Thoracic aorta (tissue), 2 donors: ENCODE results near the gene NTRK2. TPM values are rescaled to one million over a fixed set of nuclear protein-coding genes. Genes with fewer than 3 reads are reported as not detected.

Experiments used
- ATAC-seq: fragments of 150-250 bp; one replicate; pipeline ENCODE4 v1.8.0; 2017; ENCODE audit warnings: low read depth; ENCODE audit not compliant: insufficient number of reproducible peaks, low FRiP score
- DNase-seq: peaks from one replicate; pipeline ENCODE4 v3.0.0-alpha.2; 2020; ENCODE audit warnings: low spot score
- H3K27ac ChIP-seq, 2 donors: fragments of 200-600 bp; sonication (generic); 1 replicate in 1 of 2; 2 replicates in 1 of 2; pipeline ENCODE4 v1.5.1; 2016; ENCODE audit warnings: mild to moderate bottlenecking in 2 of 2, moderate library complexity in 2 of 2
- H3K27me3 ChIP-seq: fragments of 200-600 bp; sonication (generic); replicated peaks from 2 replicates; pipeline ENCODE4 v1.6.0; 2016; ENCODE audit warnings: mild to moderate bottlenecking; ENCODE audit not compliant: insufficient read depth
- H3K36me3 ChIP-seq: fragments of 200-600 bp; sonication (generic); one replicate; pipeline ENCODE4 v1.5.1; 2016
- H3K4me1 ChIP-seq, 2 donors: fragments of 200-600 bp; sonication (generic); 1 replicate in 1 of 2; 2 replicates in 1 of 2; pipeline versions ENCODE4 v1.5.1 to v1.6.0; 2016; ENCODE audit warnings: low read depth in 2 of 2, mild to moderate bottlenecking in 1 of 2; ENCODE audit not compliant: control insufficient read depth in 1 of 2
- H3K4me3 ChIP-seq: fragments of 200-600 bp; sonication (generic); 2 replicates; pipeline ENCODE4 v1.5.1; 2016; ENCODE audit warnings: mild to moderate bottlenecking
- H3K9me3 ChIP-seq: fragments of 200-600 bp; sonication (generic); 2 replicates; pipeline ENCODE4 v1.5.1; 2016
- total RNA-seq, 2 donors: library from RNA; depleted of rRNA; stranded (reverse); fragments of >200 nt; gene quantifications; one replicate each; pipeline versions ENCODE4 v1.1.0 to v1.2.3, GENCODE V29; 2016
- TF ChIP-seq, protein P1 (sequence below): fragments of 200-600 bp; sonication (generic); IDR thresholded peaks from one replicate; pipeline ENCODE4 v1.5.1; 2019; ENCODE audit warnings: antibody characterized with exemption

NTRK2 gene
- total RNA-seq, 2 donors from 2014 or later, result 12.6 to 27.9 TPM

DNA sequence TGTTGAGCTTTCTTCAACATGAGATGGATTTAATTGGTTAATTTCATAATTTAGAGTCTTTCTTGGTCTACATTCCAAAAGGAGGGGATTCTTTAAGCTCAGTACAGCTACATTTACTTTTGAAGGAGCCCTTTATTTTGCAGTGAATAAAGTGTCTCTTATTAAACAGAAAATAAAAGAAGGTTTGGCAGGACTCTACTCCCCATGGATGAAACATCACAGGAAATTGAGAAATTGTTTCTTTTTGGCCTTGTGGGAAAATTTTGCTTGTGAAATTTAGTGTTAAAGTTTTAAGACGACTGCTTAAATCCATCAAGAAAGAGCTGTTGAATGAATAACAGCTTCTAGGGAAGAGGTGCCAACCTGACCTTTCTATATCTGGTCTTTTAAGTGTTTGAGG lies 187.7 kb downstream of the NTRK2 start:
- DNase-seq (no peak), ATAC-seq (no peak)
- Histone ChIP-seq H3K27ac (peak overlapping the region in 1 of 2 donors; percentile 37), H3K4me1 (peaks cover 12 to 34% of the 10 kb centered on the region in 2 donors), H3K36me3 (no peaks in the 10 kb centered on the region), H3K9me3 (no peaks in the 10 kb centered on the region), H3K27me3 (no peaks in the 10 kb centered on the region), H3K4me3 (no peak overlapping the region)
- TF ChIP-seq, protein P1, sequence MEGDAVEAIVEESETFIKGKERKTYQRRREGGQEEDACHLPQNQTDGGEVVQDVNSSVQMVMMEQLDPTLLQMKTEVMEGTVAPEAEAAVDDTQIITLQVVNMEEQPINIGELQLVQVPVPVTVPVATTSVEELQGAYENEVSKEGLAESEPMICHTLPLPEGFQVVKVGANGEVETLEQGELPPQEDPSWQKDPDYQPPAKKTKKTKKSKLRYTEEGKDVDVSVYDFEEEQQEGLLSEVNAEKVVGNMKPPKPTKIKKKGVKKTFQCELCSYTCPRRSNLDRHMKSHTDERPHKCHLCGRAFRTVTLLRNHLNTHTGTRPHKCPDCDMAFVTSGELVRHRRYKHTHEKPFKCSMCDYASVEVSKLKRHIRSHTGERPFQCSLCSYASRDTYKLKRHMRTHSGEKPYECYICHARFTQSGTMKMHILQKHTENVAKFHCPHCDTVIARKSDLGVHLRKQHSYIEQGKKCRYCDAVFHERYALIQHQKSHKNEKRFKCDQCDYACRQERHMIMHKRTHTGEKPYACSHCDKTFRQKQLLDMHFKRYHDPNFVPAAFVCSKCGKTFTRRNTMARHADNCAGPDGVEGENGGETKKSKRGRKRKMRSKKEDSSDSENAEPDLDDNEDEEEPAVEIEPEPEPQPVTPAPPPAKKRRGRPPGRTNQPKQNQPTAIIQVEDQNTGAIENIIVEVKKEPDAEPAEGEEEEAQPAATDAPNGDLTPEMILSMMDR, result no peak

DNA sequence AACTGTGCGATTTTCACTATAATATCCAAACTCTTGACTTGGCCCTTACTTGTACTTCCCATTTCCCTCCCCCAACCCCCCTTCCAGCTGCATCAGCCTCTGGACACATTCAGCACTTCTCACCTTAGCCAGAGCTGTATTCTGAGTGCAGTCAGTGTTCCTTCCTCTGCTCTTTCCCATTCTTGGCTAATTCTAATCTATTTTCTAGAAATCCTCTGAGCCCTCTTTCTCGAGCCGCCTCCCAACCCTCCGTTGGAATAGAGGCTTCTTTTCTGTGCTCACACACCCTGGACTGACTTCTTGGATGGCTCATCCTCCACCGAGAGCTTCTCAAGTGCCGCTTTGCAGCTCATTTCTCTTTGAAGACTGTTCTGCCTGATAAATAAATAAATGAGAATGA lies 188.8 kb downstream of the NTRK2 start:
- Histone ChIP-seq H3K4me3 (no peak overlapping the region), H3K27ac (no peak overlapping the region), H3K4me1 (peaks cover 7 to 31% of the 10 kb centered on the region in 2 donors), H3K36me3 (no peaks in the 10 kb centered on the region), H3K9me3 (no peaks in the 10 kb centered on the region), H3K27me3 (no peaks in the 10 kb centered on the region)
- ATAC-seq (no peak), DNase-seq (no peak)
- TF ChIP-seq, protein P1, result no peak

DNA sequence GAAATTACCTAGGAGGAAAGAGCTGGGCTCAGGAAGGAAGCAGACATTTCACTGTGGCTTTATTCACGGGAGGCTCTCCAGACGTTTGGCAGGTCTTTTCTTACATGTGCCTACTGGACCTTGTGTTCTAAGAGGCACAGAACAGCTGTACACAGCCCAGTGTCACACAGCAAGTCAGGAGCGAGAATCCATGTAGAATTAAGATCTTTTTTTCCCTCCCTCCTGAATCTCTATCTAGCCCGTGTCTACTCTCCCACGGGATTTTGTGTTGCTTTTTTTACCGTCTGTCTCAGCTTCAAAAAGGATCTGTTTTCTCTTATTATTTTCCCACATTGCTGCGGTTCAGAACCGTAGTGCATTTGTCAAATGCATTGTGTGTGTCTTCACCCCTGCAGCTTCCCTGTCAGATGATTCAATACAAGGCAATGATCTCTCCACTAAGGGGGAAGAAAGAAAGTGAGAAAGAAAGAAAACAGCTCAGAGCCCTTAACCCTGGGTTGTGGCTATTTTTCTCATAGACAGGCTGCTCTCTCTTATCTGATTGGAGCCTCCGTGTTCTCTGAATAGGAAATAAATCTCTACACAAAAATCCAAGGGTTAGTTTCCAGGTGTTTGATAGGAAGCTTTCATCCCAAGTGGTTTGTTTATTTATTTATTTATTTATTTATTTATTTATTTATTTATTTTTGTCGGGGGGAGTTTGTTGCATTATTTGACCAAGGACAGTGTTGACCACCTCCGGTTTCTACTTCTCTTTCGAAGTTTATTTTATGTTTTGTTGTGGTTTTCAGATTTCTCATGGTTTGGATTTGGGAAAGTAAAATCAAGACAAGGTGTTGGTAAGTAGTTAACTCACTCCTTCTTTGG lies 191.0 kb downstream of the NTRK2 start:
- ATAC-seq, result no peak
- Histone ChIP-seq H3K4me3 (no peak overlapping the region), H3K27ac (no peak overlapping the region), H3K27me3 (no peaks in the 10 kb centered on the region), H3K4me1 (peaks cover 7 to 27% of the 10 kb centered on the region in 2 donors), H3K9me3 (no peaks in the 10 kb centered on the region), H3K36me3 (no peaks in the 10 kb centered on the region)
- DNase-seq, result no peak
- TF ChIP-seq, protein P1, result no peak

DNA sequence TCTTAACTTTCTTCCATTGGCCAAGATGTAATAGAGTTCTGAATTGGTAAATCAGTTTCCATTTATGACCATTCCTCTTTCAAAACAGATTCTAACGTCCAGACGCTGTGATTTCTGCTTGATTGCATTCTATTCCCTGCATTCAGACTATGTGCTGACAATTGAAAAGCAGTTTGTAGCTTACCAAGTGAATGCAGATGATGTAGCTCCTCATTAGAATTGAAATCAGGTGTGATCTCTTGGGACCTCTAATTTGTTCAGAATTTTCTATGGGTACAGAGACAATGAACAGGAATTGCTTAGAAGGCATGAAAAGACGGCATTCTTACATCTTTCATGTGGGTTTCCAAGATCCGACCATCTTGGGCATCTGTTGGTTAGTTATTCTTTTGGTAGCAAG lies 191.9 kb downstream of the NTRK2 start:
- ATAC-seq (no peak), DNase-seq (no peak)
- no peaks in the 10 kb centered on the region for H3K9me3 ChIP-seq
- no peak overlapping the region for H3K27ac ChIP-seq
- peaks cover 7 to 17% of the 10 kb centered on the region in 2 donors for H3K4me1 ChIP-seq
- no peak overlapping the region for H3K4me3 ChIP-seq
- H3K36me3 ChIP-seq, result no peaks in the 10 kb centered on the region
- TF ChIP-seq, protein P1, result no peak
- H3K27me3 ChIP-seq, result no peaks in the 10 kb centered on the region

DNA sequence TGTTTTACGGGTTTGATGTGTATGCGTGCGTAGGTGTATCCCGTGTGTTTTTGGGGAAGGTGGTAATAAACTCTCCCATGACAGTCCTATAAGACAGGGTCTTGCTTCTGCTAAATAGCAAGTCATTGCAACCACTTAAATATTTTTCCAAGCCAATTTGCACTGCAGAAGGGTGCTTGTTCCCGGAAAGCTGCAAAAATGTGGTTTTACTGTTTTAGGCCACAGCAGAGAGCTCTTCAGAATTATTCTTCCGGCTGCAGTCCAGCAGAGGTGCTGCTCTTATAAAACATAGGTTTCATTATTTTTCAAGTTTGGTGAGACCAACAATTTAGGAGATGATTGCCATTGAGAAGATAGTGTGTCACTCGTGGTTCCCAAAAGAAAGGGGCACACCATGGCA lies 192.8 kb downstream of the NTRK2 start:
- DNase-seq (no peak), ATAC-seq (no peak)
- TF ChIP-seq, protein P1, result no peak
- Histone ChIP-seq H3K4me1 (peaks cover 6 to 10% of the 10 kb centered on the region in 2 donors), H3K27me3 (no peaks in the 10 kb centered on the region), H3K27ac (no peak overlapping the region), H3K4me3 (no peak overlapping the region), H3K9me3 (no peaks in the 10 kb centered on the region), H3K36me3 (no peaks in the 10 kb centered on the region)
